ENCODE results near the gene LDLRAD3. TPM values are rescaled to one million over a fixed set of nuclear protein-coding genes. Genes with fewer than 3 reads are reported as not detected.

Gene LDLRAD3
- total and polyA plus RNA-seq, 5 experiments from 2014 or later = not detected

- POLR2A ChIA-PET = no interaction called here
- DNase-seq (no peak), ATAC-seq (no peak)
- H3K27ac Mint-ChIP-seq = peak overlapping the region in 1 of 10 donors; percentile 47
- H3K4me3 Mint-ChIP-seq = no peak overlapping the region
- peaks cover 0 to 3% (median under 1%) of the 10 kb centered on the region in 3 donors for H3K36me3 Mint-ChIP-seq
- peaks cover 16 to 38% (median 20%) of the 10 kb centered on the region in 5 donors for H3K27me3 Mint-ChIP-seq
- no peaks in the 10 kb centered on the region for H3K4me1 Mint-ChIP-seq
- H3K9me3 Mint-ChIP-seq = peaks cover 0 to 33% (median 4%) of the 10 kb centered on the region in 9 donors
These were observed 110.8 kb downstream of the LDLRAD3 start for GRCh38 chr11:36054628-36055027.

GRCh38 chr11:36056160-36056751 is 112.4 kb downstream of the LDLRAD3 start:
- POLR2A ChIA-PET = no interaction called here
- no peak overlapping the region for H3K4me3 Mint-ChIP-seq
- DNase-seq (no peak), ATAC-seq (no peak)
- H3K9me3 Mint-ChIP-seq = peaks cover 0 to 33% (median 5%) of the 10 kb centered on the region in 9 donors
- H3K27ac Mint-ChIP-seq = no peak overlapping the region
- H3K27me3 Mint-ChIP-seq = peaks cover 13 to 34% (median 21%) of the 10 kb centered on the region in 5 donors
- H3K4me1 Mint-ChIP-seq = no peaks in the 10 kb centered on the region
- H3K36me3 Mint-ChIP-seq = peaks cover 0 to 10% (median 3%) of the 10 kb centered on the region in 3 donors

- Mint-ChIP-seq H3K27ac (no peak overlapping the region), H3K4me1 (no peaks in the 10 kb centered on the region), H3K27me3 (peaks cover 10 to 27% (median 21%) of the 10 kb centered on the region in 5 donors), H3K9me3 (peaks cover 0 to 33% (median 5%) of the 10 kb centered on the region in 9 donors), H3K4me3 (no peak overlapping the region), H3K36me3 (peaks cover 0 to 10% (median 3%) of the 10 kb centered on the region in 3 donors)
- ATAC-seq (no peak), DNase-seq (no peak)
- POLR2A ChIA-PET = no interaction called here
These were observed 113.6 kb downstream of the LDLRAD3 start for GRCh38 chr11:36057379-36058042.

- POLR2A ChIA-PET = no interaction called here
- Mint-ChIP-seq H3K27ac (no peak overlapping the region), H3K36me3 (peaks cover 0 to 10% (median 3%) of the 10 kb centered on the region in 3 donors), H3K9me3 (peaks cover 0 to 27% (median 8%) of the 10 kb centered on the region in 9 donors), H3K4me3 (no peak overlapping the region), H3K27me3 (peaks cover 11 to 27% (median 23%) of the 10 kb centered on the region in 5 donors), H3K4me1 (no peaks in the 10 kb centered on the region)
- no peak for ATAC-seq
- no peak for DNase-seq
These were observed 115.8 kb downstream of the LDLRAD3 start for GRCh38 chr11:36059660-36060059.

- peaks cover 0 to 10% (median 3%) of the 10 kb centered on the region in 3 donors for H3K36me3 Mint-ChIP-seq
- no peak for DNase-seq
- H3K9me3 Mint-ChIP-seq = peaks cover 0 to 25% (median 13%) of the 10 kb centered on the region in 9 donors
These were observed 117.1 kb downstream of the LDLRAD3 start for GRCh38 chr11:36060926-36061325.

GRCh38 chr11:36061471-36061870 is 117.6 kb downstream of the LDLRAD3 start:
- ATAC-seq (no peak), DNase-seq (no peak)
- no peaks in the 10 kb centered on the region for H3K4me1 Mint-ChIP-seq
- H3K36me3 Mint-ChIP-seq = peaks cover 0 to 10% (median 3%) of the 10 kb centered on the region in 3 donors
- no peak overlapping the region for H3K4me3 Mint-ChIP-seq
- H3K9me3 Mint-ChIP-seq = peaks cover 0 to 29% (median 13%) of the 10 kb centered on the region in 9 donors
- no peak overlapping the region for H3K27ac Mint-ChIP-seq
- peaks cover 12 to 31% (median 25%) of the 10 kb centered on the region in 5 donors for H3K27me3 Mint-ChIP-seq
- POLR2A ChIA-PET = no interaction called here

More at GRCh38 chr11:36060926-36061325, 117.1 kb downstream of the LDLRAD3 start:
- H3K4me3 Mint-ChIP-seq = no peak overlapping the region
- H3K27me3 Mint-ChIP-seq = peaks cover 12 to 27% (median 25%) of the 10 kb centered on the region in 5 donors
- H3K4me1 Mint-ChIP-seq = no peaks in the 10 kb centered on the region
- no peak overlapping the region for H3K27ac Mint-ChIP-seq
- POLR2A ChIA-PET = no interaction called here
- no peak for ATAC-seq

- DNase-seq = no peak
- no peaks in the 10 kb centered on the region for H3K4me1 Mint-ChIP-seq
- H3K27ac Mint-ChIP-seq = no peak overlapping the region
- H3K4me3 Mint-ChIP-seq = no peak overlapping the region
- no peak for ATAC-seq
- peaks cover 8 to 26% (median 21%) of the 10 kb centered on the region in 5 donors for H3K27me3 Mint-ChIP-seq
- H3K36me3 Mint-ChIP-seq = peaks cover 0 to 17% (median 3%) of the 10 kb centered on the region in 3 donors
- H3K9me3 Mint-ChIP-seq = peaks cover 0 to 41% (median 15%) of the 10 kb centered on the region in 9 donors
- POLR2A ChIA-PET = no interaction called here
These were observed 119.0 kb downstream of the LDLRAD3 start for GRCh38 chr11:36062796-36063365.

- no peak for DNase-seq
- Mint-ChIP-seq H3K27ac (no peak overlapping the region), H3K4me1 (no peaks in the 10 kb centered on the region), H3K9me3 (peaks cover 0 to 34% (median 10%) of the 10 kb centered on the region in 9 donors), H3K4me3 (no peak overlapping the region), H3K27me3 (peaks cover 5 to 21% (median 16%) of the 10 kb centered on the region in 5 donors), H3K36me3 (peaks cover 0 to 10% (median 0%) of the 10 kb centered on the region in 3 donors)
- POLR2A ChIA-PET = no interaction called here
- no peak for ATAC-seq
These were observed 121.6 kb downstream of the LDLRAD3 start for GRCh38 chr11:36065436-36065835.

- Mint-ChIP-seq H3K9me3 (peaks cover 0 to 31% (median 10%) of the 10 kb centered on the region in 9 donors), H3K27ac (peak overlapping the region in 1 of 10 donors; percentile 14), H3K4me3 (no peak overlapping the region), H3K36me3 (peaks cover 0 to 7% (median 0%) of the 10 kb centered on the region in 3 donors), H3K4me1 (no peaks in the 10 kb centered on the region), H3K27me3 (peaks cover 5 to 26% (median 17%) of the 10 kb centered on the region in 5 donors)
- POLR2A ChIA-PET = no interaction called here
- ATAC-seq = no peak
- no peak for DNase-seq
These were observed 123.0 kb downstream of the LDLRAD3 start for GRCh38 chr11:36066891-36067290.

- POLR2A ChIA-PET = no interaction called here
- no peak for ATAC-seq
- Mint-ChIP-seq H3K27me3 (peaks cover 4 to 51% (median 12%) of the 10 kb centered on the region in 5 donors), H3K27ac (no peak overlapping the region), H3K9me3 (peaks cover 0 to 23% (median 7%) of the 10 kb centered on the region in 9 donors), H3K4me1 (no peaks in the 10 kb centered on the region), H3K36me3 (peaks cover 0 to 7% (median 0%) of the 10 kb centered on the region in 3 donors), H3K4me3 (no peak overlapping the region)
- no peak for DNase-seq
These were observed 125.8 kb downstream of the LDLRAD3 start for GRCh38 chr11:36069576-36070212.

- POLR2A ChIA-PET = no interaction called here
- Mint-ChIP-seq H3K4me1 (no peaks in the 10 kb centered on the region), H3K9me3 (peaks cover 0 to 19% (median 7%) of the 10 kb centered on the region in 9 donors), H3K27ac (no peak overlapping the region), H3K36me3 (peaks cover 0 to 7% (median 0%) of the 10 kb centered on the region in 3 donors), H3K27me3 (peaks cover 3 to 51% (median 13%) of the 10 kb centered on the region in 5 donors), H3K4me3 (no peak overlapping the region)
- DNase-seq = no peak
- no peak for ATAC-seq
These were observed 126.5 kb downstream of the LDLRAD3 start for GRCh38 chr11:36070213-36070953.

- POLR2A ChIA-PET = no interaction called here
- Mint-ChIP-seq H3K27me3 (peaks cover 3 to 51% (median 14%) of the 10 kb centered on the region in 5 donors), H3K9me3 (peaks cover 0 to 19% (median 7%) of the 10 kb centered on the region in 9 donors), H3K27ac (no peak overlapping the region), H3K4me1 (no peaks in the 10 kb centered on the region), H3K36me3 (peaks cover 0 to 7% (median 0%) of the 10 kb centered on the region in 3 donors), H3K4me3 (no peak overlapping the region)
- DNase-seq = no peak
- ATAC-seq = no peak
These were observed 127.1 kb downstream of the LDLRAD3 start for GRCh38 chr11:36070954-36071330.
